ENCODE data around the gene GAB2. TPM values are rescaled to one million over a fixed set of nuclear protein-coding genes. Genes with fewer than 3 reads are reported as not detected.
"Not testable (repeated sequence)": the region's sequence is repeated elsewhere in the genome, so short reads cannot be mapped to it uniquely, and the experiment has no call there.

GAB2 gene
- total RNA-seq, 2 donors from 2014 or later: 2.8 to 5.0 TPM

- Mint-ChIP-seq H3K36me3 (peaks cover 17 to 19% of the 10 kb centered on the region in 2 donors), H3K9me3 (peaks cover 17 to 20% of the 10 kb centered on the region in 2 donors)
- H3K27ac Mint-ChIP-seq: not testable (repeated sequence)
These were observed 144.9 kb downstream of the GAB2 start for GRCh38 chr11:78272625-78273269.

GRCh38 chr11:78271801-78272200, 145.8 kb downstream of the GAB2 start:
- ATAC-seq; DNase-seq (ENCODE audit: low spot score in 2 of 2); H3K27ac Mint-ChIP-seq: not testable (repeated sequence)
- H3K9me3 Mint-ChIP-seq: peaks cover 17 to 20% of the 10 kb centered on the region in 2 donors
- H3K36me3 Mint-ChIP-seq: peaks cover 17 to 19% of the 10 kb centered on the region in 2 donors

More at GRCh38 chr11:78272625-78273269, 144.9 kb downstream of the GAB2 start:
- not testable (repeated sequence) for ATAC-seq; DNase-seq (ENCODE audit: low spot score in 2 of 2)

GRCh38 chr11:78270971-78271370, 146.6 kb downstream of the GAB2 start:
- ATAC-seq (no peak), DNase-seq (ENCODE audit: low spot score in 2 of 2) (no peak)
- H3K9me3 Mint-ChIP-seq: peaks cover 17 to 20% of the 10 kb centered on the region in 2 donors
- H3K36me3 Mint-ChIP-seq: peaks cover 17 to 19% of the 10 kb centered on the region in 2 donors
- no peak overlapping the region for H3K27ac Mint-ChIP-seq

GRCh38 chr11:78269806-78270205, 147.8 kb downstream of the GAB2 start:
- Mint-ChIP-seq H3K27ac (no peak overlapping the region), H3K9me3 (peaks cover 17 to 20% of the 10 kb centered on the region in 2 donors), H3K36me3 (peaks cover 17 to 19% of the 10 kb centered on the region in 2 donors)
- no peak for DNase-seq (ENCODE audit: low spot score in 2 of 2)
- ATAC-seq: no peak

GRCh38 chr11:78268591-78269410, 148.8 kb downstream of the GAB2 start:
- Mint-ChIP-seq H3K9me3 (peaks cover 12 to 17% of the 10 kb centered on the region in 2 donors), H3K36me3 (peaks cover 17% of the 10 kb centered on the region in 2 donors), H3K27ac (no peak overlapping the region)
- ATAC-seq: no peak
- no peak for DNase-seq (ENCODE audit: low spot score in 2 of 2)

GRCh38 chr11:78266451-78266850, 151.2 kb downstream of the GAB2 start:
- ATAC-seq (no peak), DNase-seq (ENCODE audit: low spot score in 2 of 2) (no peak)
- no peak overlapping the region for H3K27ac Mint-ChIP-seq

GRCh38 chr11:78265326-78265725, 152.3 kb downstream of the GAB2 start:
- ATAC-seq (no peak), DNase-seq (ENCODE audit: low spot score in 2 of 2) (no peak)
- Mint-ChIP-seq H3K9me3 (no peaks in the 10 kb centered on the region), H3K27ac (no peak overlapping the region), H3K36me3 (no peaks in the 10 kb centered on the region)

More at GRCh38 chr11:78266451-78266850, 151.2 kb downstream of the GAB2 start:
- no peaks in the 10 kb centered on the region for H3K9me3 Mint-ChIP-seq
- no peaks in the 10 kb centered on the region for H3K36me3 Mint-ChIP-seq

GRCh38 chr11:78262691-78263090, 154.9 kb downstream of the GAB2 start:
- no peak overlapping the region for H3K27ac Mint-ChIP-seq
- H3K36me3 Mint-ChIP-seq: no peaks in the 10 kb centered on the region
- no peak for ATAC-seq
- no peak for DNase-seq (ENCODE audit: low spot score in 2 of 2)
- no peaks in the 10 kb centered on the region for H3K9me3 Mint-ChIP-seq

- no peak for DNase-seq (ENCODE audit: low spot score in 2 of 2)
- ATAC-seq: no peak
- H3K27ac Mint-ChIP-seq: no peak overlapping the region
- no peaks in the 10 kb centered on the region for H3K36me3 Mint-ChIP-seq
- no peaks in the 10 kb centered on the region for H3K9me3 Mint-ChIP-seq
These were observed 155.4 kb downstream of the GAB2 start for GRCh38 chr11:78262238-78262637.

GRCh38 chr11:78261828-78262227, 155.8 kb downstream of the GAB2 start:
- ATAC-seq (no peak), DNase-seq (ENCODE audit: low spot score in 2 of 2) (no peak)
- no peaks in the 10 kb centered on the region for H3K9me3 Mint-ChIP-seq
- no peaks in the 10 kb centered on the region for H3K36me3 Mint-ChIP-seq
- H3K27ac Mint-ChIP-seq: no peak overlapping the region

GRCh38 chr11:78261367-78261766, 156.3 kb downstream of the GAB2 start:
- Mint-ChIP-seq H3K36me3 (no peaks in the 10 kb centered on the region), H3K9me3 (no peaks in the 10 kb centered on the region), H3K27ac (no peak overlapping the region)
- ATAC-seq (no peak), DNase-seq (ENCODE audit: low spot score in 2 of 2) (no peak)

GRCh38 chr11:78259777-78260487, 157.7 kb downstream of the GAB2 start:
- Mint-ChIP-seq H3K9me3 (no peaks in the 10 kb centered on the region), H3K36me3 (no peaks in the 10 kb centered on the region), H3K27ac (peak overlapping the region in 1 of 2 donors; percentile 53)
- DNase-seq (ENCODE audit: low spot score in 2 of 2): no peak
- ATAC-seq: no peak

GRCh38 chr11:78257654-78258053, 160.0 kb downstream of the GAB2 start:
- H3K9me3 Mint-ChIP-seq: no peaks in the 10 kb centered on the region
- no peaks in the 10 kb centered on the region for H3K36me3 Mint-ChIP-seq
- DNase-seq (ENCODE audit: low spot score in 2 of 2) (no peak), ATAC-seq (no peak)
- no peak overlapping the region for H3K27ac Mint-ChIP-seq

GRCh38 chr11:78256962-78257361, 160.7 kb downstream of the GAB2 start:
- DNase-seq (ENCODE audit: low spot score in 2 of 2) (no peak), ATAC-seq (no peak)
- H3K9me3 Mint-ChIP-seq: no peaks in the 10 kb centered on the region
- no peaks in the 10 kb centered on the region for H3K36me3 Mint-ChIP-seq
- H3K27ac Mint-ChIP-seq: peak overlapping the region in 1 of 2 donors; percentile 39

GRCh38 chr11:78255919-78256318, 161.7 kb downstream of the GAB2 start:
- ATAC-seq (no peak), DNase-seq (ENCODE audit: low spot score in 2 of 2) (no peak)
- Mint-ChIP-seq H3K36me3 (no peaks in the 10 kb centered on the region), H3K27ac (no peak overlapping the region), H3K9me3 (no peaks in the 10 kb centered on the region)

- ATAC-seq (no peak), DNase-seq (ENCODE audit: low spot score in 2 of 2) (no peak)
- no peaks in the 10 kb centered on the region for H3K36me3 Mint-ChIP-seq
- H3K27ac Mint-ChIP-seq: no peak overlapping the region
- H3K9me3 Mint-ChIP-seq: no peaks in the 10 kb centered on the region
These were observed 163.4 kb downstream of the GAB2 start for GRCh38 chr11:78254268-78254667.

- ATAC-seq (no peak), DNase-seq (ENCODE audit: low spot score in 2 of 2) (no peak)
- H3K36me3 Mint-ChIP-seq: no peaks in the 10 kb centered on the region
- no peaks in the 10 kb centered on the region for H3K9me3 Mint-ChIP-seq
- no peak overlapping the region for H3K27ac Mint-ChIP-seq
These were observed 163.8 kb downstream of the GAB2 start for GRCh38 chr11:78253797-78254196.
